Astrocyte (in vitro differentiated cells and primary cell): ENCODE results near the gene SMOC2. TPM values are rescaled to one million over a fixed set of nuclear protein-coding genes. Genes with fewer than 3 reads are reported as not detected.
"Not testable (repeated sequence)": the region's sequence is repeated elsewhere in the genome, so short reads cannot be mapped to it uniquely, and the experiment has no call there.

ENCODE experiments used
- DNase-seq: peaks from one replicate; pipeline ENCODE4 v3.0.0-alpha.2; 2010; ENCODE audit warnings: low read depth
- FAIRE-seq: peaks from 2 replicates; lab custom pipeline; 2011; peaks lifted over from hg19 to GRCh38; lab: Jason Lieb, UNC
- H2AFZ ChIP-seq: 2 replicates; pipeline ENCODE4 v1.6.0; 2012; ENCODE audit warnings: low read depth, low read length, inconsistent platforms
- H3K27ac ChIP-seq: 2 replicates; pipeline ENCODE4 v1.5.1; 2011; ENCODE audit warnings: low read depth, low read length, inconsistent platforms
- H3K27me3 ChIP-seq: 2 replicates; pipeline ENCODE4 v1.6.0; 2011; ENCODE audit warnings: low read length, inconsistent platforms; ENCODE audit not compliant: insufficient read depth
- H3K36me3 ChIP-seq: 2 replicates; pipeline ENCODE4 v1.5.1; 2011; ENCODE audit warnings: low read length, inconsistent platforms; ENCODE audit not compliant: insufficient read depth
- H3K4me1 ChIP-seq: 2 replicates; pipeline ENCODE4 v1.5.1; 2011; ENCODE audit warnings: low read length, inconsistent platforms; ENCODE audit not compliant: insufficient read depth
- H3K4me2 ChIP-seq: 2 replicates; pipeline ENCODE4 v1.6.0; 2012; ENCODE audit warnings: low read length, inconsistent platforms
- H3K4me3 ChIP-seq: 2 replicates; pipeline ENCODE4 v1.5.1; 2011; ENCODE audit warnings: low read depth, mild to moderate bottlenecking, low read length, inconsistent platforms; ENCODE audit not compliant: insufficient read depth
- H3K79me2 ChIP-seq: 2 replicates; pipeline ENCODE4 v1.6.0; 2012; ENCODE audit warnings: mild to moderate bottlenecking, low read length, inconsistent platforms; ENCODE audit not compliant: insufficient read depth
- H3K9ac ChIP-seq: 2 replicates; pipeline ENCODE4 v1.6.0; 2012; ENCODE audit warnings: mild to moderate bottlenecking, low read length, inconsistent platforms
- H3K9me3 ChIP-seq: 2 replicates; pipeline ENCODE4 v1.5.1; 2012; ENCODE audit warnings: low read depth, mild to moderate bottlenecking, low read length, inconsistent platforms; ENCODE audit not compliant: insufficient read depth
- H4K20me1 ChIP-seq: 2 replicates; pipeline ENCODE4 v1.6.0; 2012; ENCODE audit warnings: low read length, inconsistent platforms; ENCODE audit not compliant: insufficient read depth
- H3K27ac Mint-ChIP-seq: one replicate; pipeline ENCODE4 v1.8.0; 2021; ENCODE audit warnings: mild to moderate bottlenecking, mixed read lengths; ENCODE audit not compliant: unreplicated experiment
- H3K27me3 Mint-ChIP-seq: one replicate; pipeline ENCODE4 v1.8.0; 2021; ENCODE audit warnings: low read depth, mixed read lengths; ENCODE audit not compliant: unreplicated experiment
- H3K36me3 Mint-ChIP-seq: one replicate; pipeline ENCODE4 v1.8.0; 2021; ENCODE audit warnings: low read depth, mixed read lengths; ENCODE audit not compliant: unreplicated experiment
- H3K4me1 Mint-ChIP-seq: one replicate; pipeline ENCODE4 v1.8.0; 2021; ENCODE audit warnings: low read depth, mixed read lengths; ENCODE audit not compliant: unreplicated experiment
- H3K4me3 Mint-ChIP-seq: one replicate; pipeline ENCODE4 v1.8.0; 2021; ENCODE audit warnings: mild to moderate bottlenecking, moderate library complexity, mixed read lengths; ENCODE audit not compliant: unreplicated experiment
- H3K9me3 Mint-ChIP-seq: one replicate; pipeline ENCODE4 v1.8.0; 2021; ENCODE audit warnings: mild to moderate bottlenecking, mixed read lengths; ENCODE audit not compliant: unreplicated experiment
- EZH2 ChIP-seq: IDR thresholded peaks from 2 replicates; pipeline ENCODE4 v1.6.1; 2012; ENCODE audit warnings: mild to moderate bottlenecking, low read length, inconsistent platforms; ENCODE audit not compliant: insufficient read depth
- total RNA-seq: library from RNA; stranded (reverse); gene quantifications from 2 replicates; pipeline ENCODE4 v1.2.1, GENCODE V29; 2021
- TF ChIP-seq, protein P1 (sequence below): IDR thresholded peaks from 2 replicates; pipeline ENCODE4 v1.5.1; 2011; ENCODE audit warnings: low read depth, mild to moderate bottlenecking, inconsistent platforms, low read length, moderate library complexity; ENCODE audit not compliant: insufficient read depth

The SMOC2 gene
- total RNA-seq, 1 donor from 2014 or later = 0.93 TPM

DNA sequence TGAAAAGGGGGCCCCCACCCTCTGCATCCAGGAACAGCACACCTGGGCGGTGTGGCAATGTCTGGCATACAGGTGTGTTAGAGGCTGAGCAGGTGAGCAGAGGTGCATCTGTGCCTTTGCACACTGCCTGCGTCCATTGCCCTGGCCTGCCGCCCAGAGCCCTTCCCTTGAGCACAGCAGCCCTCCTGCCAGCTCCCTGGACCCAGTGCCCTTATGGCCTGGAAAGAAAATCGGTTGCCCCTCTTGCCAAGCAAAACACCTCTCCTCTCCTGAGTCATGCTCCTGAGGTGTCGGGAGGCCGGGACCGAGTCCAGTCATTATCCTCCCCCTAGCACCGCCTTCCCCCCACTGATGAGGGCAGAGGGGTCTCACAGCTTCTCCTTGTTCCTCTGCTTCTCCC is 259.9 kb downstream of the SMOC2 start:
- Histone ChIP-seq H3K9me3 (no peaks in the 10 kb centered on the region), H3K4me3 (no peak overlapping the region), H3K27ac (no peak overlapping the region), H3K4me2 (no peak overlapping the region), H4K20me1 (no peaks in the 10 kb centered on the region), H3K79me2 (no peaks in the 10 kb centered on the region), H3K36me3 (no peaks in the 10 kb centered on the region), H2AFZ (no peak overlapping the region), H3K9ac (no peak overlapping the region), H3K4me1 (no peaks in the 10 kb centered on the region), H3K27me3 (no peaks in the 10 kb centered on the region)
- Mint-ChIP-seq H3K4me3 (no peak overlapping the region), H3K27me3 (peaks cover 36% of the 10 kb centered on the region), H3K9me3 (peaks cover 3% of the 10 kb centered on the region), H3K36me3 (no peaks in the 10 kb centered on the region), H3K27ac (no peak overlapping the region), H3K4me1 (no peaks in the 10 kb centered on the region)
- no peak for TF ChIP-seq EZH2
- TF ChIP-seq, protein P1, sequence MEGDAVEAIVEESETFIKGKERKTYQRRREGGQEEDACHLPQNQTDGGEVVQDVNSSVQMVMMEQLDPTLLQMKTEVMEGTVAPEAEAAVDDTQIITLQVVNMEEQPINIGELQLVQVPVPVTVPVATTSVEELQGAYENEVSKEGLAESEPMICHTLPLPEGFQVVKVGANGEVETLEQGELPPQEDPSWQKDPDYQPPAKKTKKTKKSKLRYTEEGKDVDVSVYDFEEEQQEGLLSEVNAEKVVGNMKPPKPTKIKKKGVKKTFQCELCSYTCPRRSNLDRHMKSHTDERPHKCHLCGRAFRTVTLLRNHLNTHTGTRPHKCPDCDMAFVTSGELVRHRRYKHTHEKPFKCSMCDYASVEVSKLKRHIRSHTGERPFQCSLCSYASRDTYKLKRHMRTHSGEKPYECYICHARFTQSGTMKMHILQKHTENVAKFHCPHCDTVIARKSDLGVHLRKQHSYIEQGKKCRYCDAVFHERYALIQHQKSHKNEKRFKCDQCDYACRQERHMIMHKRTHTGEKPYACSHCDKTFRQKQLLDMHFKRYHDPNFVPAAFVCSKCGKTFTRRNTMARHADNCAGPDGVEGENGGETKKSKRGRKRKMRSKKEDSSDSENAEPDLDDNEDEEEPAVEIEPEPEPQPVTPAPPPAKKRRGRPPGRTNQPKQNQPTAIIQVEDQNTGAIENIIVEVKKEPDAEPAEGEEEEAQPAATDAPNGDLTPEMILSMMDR = no peak
- FAIRE-seq (no peak), DNase-seq (no peak)

DNA sequence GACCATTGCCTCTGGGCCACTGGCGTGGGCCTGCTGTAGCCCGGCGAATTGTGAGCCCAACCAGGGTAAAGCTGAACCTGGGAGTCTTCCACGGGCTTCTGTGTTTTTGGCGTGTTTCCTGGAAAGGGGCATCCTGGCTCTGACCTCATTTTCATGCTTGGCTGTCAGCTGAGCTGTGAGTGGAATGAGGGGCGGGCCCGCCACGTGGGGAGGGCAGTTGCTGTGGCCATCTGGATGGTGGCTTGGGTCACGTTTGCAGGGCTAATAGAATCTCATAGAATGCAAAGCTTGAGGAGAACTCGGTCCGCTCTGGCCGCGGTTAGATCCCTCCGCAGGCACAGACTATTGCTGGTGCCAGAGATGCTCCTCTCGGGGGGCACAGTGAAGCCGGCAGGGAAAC is 263.0 kb downstream of the SMOC2 start:
- Histone ChIP-seq H3K4me1 (no peaks in the 10 kb centered on the region), H3K36me3 (no peaks in the 10 kb centered on the region), H3K27me3 (no peaks in the 10 kb centered on the region), H3K79me2 (no peaks in the 10 kb centered on the region), H3K27ac (no peak overlapping the region), H3K9me3 (peaks cover 5% of the 10 kb centered on the region), H3K4me3 (no peak overlapping the region), H4K20me1 (no peaks in the 10 kb centered on the region), H3K4me2 (no peak overlapping the region), H2AFZ (no peak overlapping the region), H3K9ac (no peak overlapping the region)
- Mint-ChIP-seq H3K4me1 (no peaks in the 10 kb centered on the region), H3K36me3 (peaks cover 2% of the 10 kb centered on the region), H3K9me3 (peaks cover 3% of the 10 kb centered on the region), H3K27me3 (peaks cover 46% of the 10 kb centered on the region), H3K4me3 (no peak overlapping the region), H3K27ac (no peak overlapping the region)
- TF ChIP-seq EZH2 = no peak
- TF ChIP-seq, protein P1 = no peak
- FAIRE-seq (no peak), DNase-seq (no peak)

DNA sequence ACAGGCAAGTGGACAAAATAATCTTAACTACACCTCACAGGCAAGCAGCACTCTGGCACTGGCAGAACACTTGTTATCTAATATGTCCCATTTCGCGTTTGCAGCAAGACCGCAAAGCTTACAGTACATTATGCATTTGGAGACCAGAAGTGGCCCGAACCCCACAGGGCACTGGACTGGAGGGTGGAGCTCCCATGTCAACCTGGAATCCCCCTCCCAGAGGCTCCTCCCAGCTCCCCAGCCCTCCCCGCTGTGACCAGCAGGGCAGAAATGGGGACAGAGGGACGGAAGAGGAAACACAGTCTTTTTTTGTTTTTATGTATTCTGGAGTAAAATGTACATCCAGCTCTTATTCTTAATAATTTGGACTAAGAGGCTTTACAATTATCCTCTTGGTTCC is 263.7 kb downstream of the SMOC2 start:
- no peak for FAIRE-seq
- Histone ChIP-seq H3K27ac (no peak overlapping the region), H4K20me1 (no peaks in the 10 kb centered on the region), H3K36me3 (no peaks in the 10 kb centered on the region), H3K79me2 (no peaks in the 10 kb centered on the region), H3K9ac (no peak overlapping the region), H2AFZ (no peak overlapping the region), H3K4me2 (no peak overlapping the region), H3K4me1 (no peaks in the 10 kb centered on the region), H3K4me3 (no peak overlapping the region), H3K9me3 (peaks cover 5% of the 10 kb centered on the region), H3K27me3 (no peaks in the 10 kb centered on the region)
- Mint-ChIP-seq H3K4me3 (no peak overlapping the region), H3K4me1 (no peaks in the 10 kb centered on the region), H3K27me3 (peaks cover 46% of the 10 kb centered on the region), H3K9me3 (peaks cover 3% of the 10 kb centered on the region), H3K27ac (no peak overlapping the region), H3K36me3 (peaks cover 2% of the 10 kb centered on the region)
- no peak for DNase-seq
- TF ChIP-seq EZH2 = no peak
- TF ChIP-seq, protein P1 = no peak

DNA sequence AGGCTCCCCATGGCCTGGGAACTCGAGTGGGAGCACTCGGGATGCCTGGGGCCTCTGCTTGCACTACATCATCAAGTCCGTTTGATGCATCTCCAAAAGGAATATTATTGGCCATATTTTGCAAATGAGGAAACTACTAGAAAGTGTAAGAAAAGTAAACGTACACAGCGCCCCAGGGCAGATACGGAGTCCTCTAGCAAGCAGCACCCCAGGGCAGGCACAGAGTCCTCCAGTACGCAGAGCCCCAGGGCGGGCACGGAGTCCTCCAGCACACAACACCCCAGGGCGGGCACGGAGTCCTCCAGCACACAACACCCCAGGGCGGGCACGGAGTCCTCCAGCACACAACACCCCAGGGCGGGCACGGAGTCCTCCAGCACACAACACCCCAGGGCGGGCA is 264.3 kb downstream of the SMOC2 start:
- not testable (repeated sequence) for H3K9me3 ChIP-seq, H3K79me2 ChIP-seq, H3K4me1 Mint-ChIP-seq, FAIRE-seq, H3K36me3 Mint-ChIP-seq, H3K27ac Mint-ChIP-seq, H3K27ac ChIP-seq, H3K4me3 ChIP-seq, DNase-seq, H3K4me1 ChIP-seq, H3K4me2 ChIP-seq, H3K36me3 ChIP-seq, H3K27me3 ChIP-seq, H3K4me3 Mint-ChIP-seq, H3K9me3 Mint-ChIP-seq, H2AFZ ChIP-seq, H4K20me1 ChIP-seq, H3K9ac ChIP-seq
- peaks cover 46% of the 10 kb centered on the region for H3K27me3 Mint-ChIP-seq
